Ascending aorta (tissue), 2 donors: Measurements from ENCODE around the gene LBX1. TPM values are rescaled to one million over a fixed set of nuclear protein-coding genes. Genes with fewer than 3 reads are reported as not detected.

Source experiments
- DNase-seq, 2 donors: peaks; one replicate each; pipeline ENCODE4 v3.0.0-alpha.2; 2019; ENCODE audit warnings: low spot score in 2 of 2
- H3K27ac ChIP-seq, 2 donors: fragments of 200-600 bp; sonication (generic); one replicate each; pipeline ENCODE4 v1.5.1; 2016 to 2017; ENCODE audit warnings: mild to moderate bottlenecking in 1 of 2
- H3K27me3 ChIP-seq: fragments of 200-600 bp; sonication (generic); one replicate; pipeline ENCODE4 v1.5.1; 2017
- H3K36me3 ChIP-seq, 2 donors: fragments of 200-600 bp; sonication (generic); one replicate each; pipeline ENCODE4 v1.5.1; 2016
- H3K4me1 ChIP-seq, 2 donors: fragments of 200-600 bp; sonication (generic); one replicate each; pipeline ENCODE4 v1.5.1; 2016 to 2017; ENCODE audit warnings: mild to moderate bottlenecking in 1 of 2
- H3K4me3 ChIP-seq, 2 donors: fragments of 200-600 bp; sonication (generic); one replicate each; pipeline ENCODE4 v1.5.1; 2016 to 2017; ENCODE audit warnings: mild to moderate bottlenecking in 1 of 2
- H3K9me3 ChIP-seq, 2 donors: fragments of 200-600 bp; sonication (generic); one replicate each; pipeline ENCODE4 v1.5.1; 2016
- CTCF ChIP-seq, 3 experiments: fragments of 200-600 bp in 2 of 3; fragments of 450-650 bp in 1 of 3; sonication (generic) in 2 of 3; IDR thresholded peaks; one replicate each; pipeline ENCODE4 v1.5.1; 2016 to 2019; ENCODE audit warnings: antibody characterized with exemption in 3 of 3, mild to moderate bottlenecking in 1 of 3, moderate library complexity in 1 of 3
- intact Hi-C: fragments of 100-400 bp; cut with DNase I; formaldehyde crosslinking; loops from one replicate; pipeline ENCODE4 v1.15.1; 2023
- total RNA-seq: library from RNA; depleted of rRNA; stranded (reverse); fragments of >200 nt; gene quantifications from one replicate; pipeline ENCODE4 v1.1.0, GENCODE V29; 2016

LBX1 gene
- total RNA-seq, 1 donor from 2014 or later, result not detected

DNA sequence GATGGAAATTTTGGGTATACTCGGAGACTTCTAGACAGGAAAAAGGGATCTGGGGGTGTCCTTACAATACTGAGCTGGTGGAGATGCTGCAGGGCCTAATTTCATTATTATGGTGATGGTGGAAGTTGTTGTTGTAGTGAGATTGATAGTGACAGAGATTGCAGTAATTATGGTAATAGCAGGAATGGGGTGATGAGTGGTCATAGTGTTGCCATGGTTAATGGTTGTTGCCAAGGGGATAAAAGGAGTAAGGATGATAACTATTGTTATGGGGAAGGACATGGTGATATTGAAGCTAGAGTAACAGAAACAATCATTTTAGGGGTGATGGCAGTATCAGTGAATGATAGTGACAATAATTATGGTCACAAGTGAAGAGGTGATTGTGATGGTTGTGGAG is 27.1 kb upstream of the LBX1 start:
- no peak for DNase-seq
- Histone ChIP-seq H3K4me1 (no peaks in the 10 kb centered on the region), H3K4me3 (no peak overlapping the region), H3K27ac (no peak overlapping the region), H3K36me3 (no peaks in the 10 kb centered on the region), H3K27me3 (no peaks in the 10 kb centered on the region), H3K9me3 (peaks cover 7 to 8% of the 10 kb centered on the region in 2 donors)
- intact Hi-C loops, result no loop called here
- TF ChIP-seq CTCF (IDR thresholded peaks at IDR 0.05), result no peak

DNA sequence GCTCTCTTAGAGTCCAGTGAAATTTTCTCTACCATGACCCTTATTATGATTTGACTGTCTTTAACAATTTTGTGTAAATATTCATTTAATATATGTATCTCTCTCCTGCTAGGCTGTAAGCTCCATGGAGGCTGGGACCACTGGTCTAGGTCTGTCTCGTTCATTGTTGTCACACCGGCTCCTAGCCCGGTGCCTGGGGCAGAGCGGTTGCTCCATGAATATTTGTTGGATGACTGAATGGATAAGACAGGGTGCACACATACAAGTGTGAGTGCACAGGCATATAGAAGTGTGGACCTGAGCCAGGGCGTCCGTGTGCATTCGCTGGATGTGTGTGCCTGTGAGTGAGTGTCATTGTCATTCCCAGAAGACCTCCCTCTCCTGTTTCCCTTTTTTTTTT is 20.9 kb upstream of the LBX1 start:
- DNase-seq, result no peak
- H3K36me3 ChIP-seq, result no peaks in the 10 kb centered on the region
- TF ChIP-seq CTCF (IDR thresholded peaks at IDR 0.05), result no peak
- no peaks in the 10 kb centered on the region for H3K9me3 ChIP-seq
- intact Hi-C loops, result no loop called here
- H3K27me3 ChIP-seq, result no peaks in the 10 kb centered on the region
- no peak overlapping the region for H3K4me3 ChIP-seq
- no peaks in the 10 kb centered on the region for H3K4me1 ChIP-seq
- no peak overlapping the region for H3K27ac ChIP-seq

GRCh38 chr10:101249171-101249581 is 19.9 kb upstream of the LBX1 start:
- H3K27ac ChIP-seq, result no peak overlapping the region
- no peak for DNase-seq
- H3K4me1 ChIP-seq, result no peaks in the 10 kb centered on the region
- H3K9me3 ChIP-seq, result no peaks in the 10 kb centered on the region
- H3K4me3 ChIP-seq, result no peak overlapping the region
- H3K27me3 ChIP-seq, result no peaks in the 10 kb centered on the region
- no peak for TF ChIP-seq CTCF (IDR thresholded peaks at IDR 0.05)
- H3K36me3 ChIP-seq, result no peaks in the 10 kb centered on the region
- intact Hi-C loops, result no loop called here

DNA sequence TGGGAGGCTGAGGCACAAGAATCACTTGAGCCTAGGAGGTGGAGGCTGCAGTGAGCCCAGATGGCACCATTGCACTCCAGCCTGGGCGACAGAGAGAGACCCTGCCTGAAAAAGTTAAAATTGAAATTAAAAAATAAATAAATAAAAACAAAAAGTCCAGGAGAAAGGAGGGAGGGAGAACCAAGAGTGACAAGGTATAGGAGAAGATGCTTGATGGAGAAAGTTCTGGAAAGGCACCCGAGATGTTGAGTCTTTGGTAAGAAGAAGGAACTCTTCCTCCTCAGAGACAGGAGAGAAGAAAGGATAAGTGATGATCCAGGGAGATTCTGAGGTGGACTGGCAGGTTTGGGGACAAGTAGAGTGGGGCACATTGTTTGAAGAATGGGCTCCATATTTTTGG is 17.4 kb upstream of the LBX1 start:
- H3K36me3 ChIP-seq, result no peaks in the 10 kb centered on the region
- no peak for DNase-seq
- H3K4me1 ChIP-seq, result no peaks in the 10 kb centered on the region
- no peak for TF ChIP-seq CTCF (IDR thresholded peaks at IDR 0.05)
- no peak overlapping the region for H3K27ac ChIP-seq
- no peak overlapping the region for H3K4me3 ChIP-seq
- intact Hi-C loops, result no loop called here
- H3K27me3 ChIP-seq, result no peaks in the 10 kb centered on the region
- no peaks in the 10 kb centered on the region for H3K9me3 ChIP-seq

GRCh38 chr10:101244321-101245050 is 15.2 kb upstream of the LBX1 start:
- Histone ChIP-seq H3K4me3 (no peak overlapping the region), H3K9me3 (no peaks in the 10 kb centered on the region), H3K4me1 (no peaks in the 10 kb centered on the region), H3K27ac (no peak overlapping the region), H3K27me3 (peaks cover 2% of the 10 kb centered on the region), H3K36me3 (no peaks in the 10 kb centered on the region)
- no peak for TF ChIP-seq CTCF (IDR thresholded peaks at IDR 0.05)
- no peak for DNase-seq
- intact Hi-C loops, result no loop called here
